A549 (cell line): ENCODE data around the gene PDE4D. TPM values are rescaled to one million over a fixed set of nuclear protein-coding genes. Genes with fewer than 3 reads are reported as not detected.

Experiments used
- ATAC-seq, 2 experiments: fragments of 200-7000 bp in 1 of 2; fragments of >200 bp in 1 of 2; cut with Nextera tagmentation in 1 of 2; cut with Tn5 transposase in 1 of 2; 3 replicates each; pipeline versions ENCODE4 v1.8.0 to v1.9.1; 2018 to 2020; ENCODE audit warnings: mild to moderate bottlenecking in 1 of 2, moderate library complexity in 1 of 2
- CTCF ChIA-PET: fragments of 300-600 bp; sonication (Branson Sonifier 250); formaldehyde crosslinking; extraction: SDS; loops from one replicate; lab custom pipeline; 2021; ENCODE audit warnings: antibody characterized with exemption, inconsistent platforms; lab: Yijun Ruan, JAX
- POLR2A ChIA-PET: fragments of 350-600 bp; formaldehyde crosslinking; extraction: SDS; loops from one replicate; lab custom pipeline; 2021; ENCODE audit warnings: antibody characterized with exemption, inconsistent platforms; lab: Yijun Ruan, JAX
- DNase-seq, 2 experiments: peaks; one replicate each; pipeline versions ENCODE4 v3.0.0 to v3.0.0-alpha.2; 2011 to 2016; ENCODE audit warnings: low read depth in 1 of 2, low spot score in 1 of 2
- FAIRE-seq: peaks from 2 replicates; lab custom pipeline; 2011; peaks lifted over from hg19 to GRCh38; lab: Jason Lieb, UNC
- H3K27ac ChIP-seq, 2 experiments: fragments of >200 bp; sonication (Bioruptor Twin); formaldehyde crosslinking; 3 replicates each; pipeline ENCODE4 v1.5.1; 2016 to 2017
- H3K4me1 ChIP-seq: fragments of >200 bp; sonication (Bioruptor Twin); formaldehyde crosslinking; 3 replicates; pipeline ENCODE4 v1.6.1; 2016
- H3K4me2 ChIP-seq: fragments of >200 bp; sonication (Bioruptor Twin); formaldehyde crosslinking; 3 replicates; pipeline ENCODE4 v1.6.1; 2016
- H3K4me3 ChIP-seq: fragments of >200 bp; sonication (Bioruptor Twin); formaldehyde crosslinking; 3 replicates; pipeline ENCODE4 v1.5.1; 2016
- H3K9me3 ChIP-seq: fragments of >200 bp; sonication (Bioruptor Twin); formaldehyde crosslinking; 3 replicates; pipeline ENCODE4 v1.6.1; 2016
- BHLHE40 ChIP-seq: IDR thresholded peaks from 2 replicates; pipeline ENCODE4 v1.6.1; 2012; ENCODE audit warnings: low read depth, low read length, inconsistent platforms
- CBX2 ChIP-seq: fragments of 200-600 bp; sonication (generic); IDR thresholded peaks from 2 replicates; pipeline ENCODE4 v1.6.1; 2016; ENCODE audit warnings: low read depth, mild to moderate bottlenecking, borderline replicate concordance
- CEBPB ChIP-seq, 2 experiments: fragments of >200 bp in 1 of 2; sonication (Bioruptor Twin) in 1 of 2; formaldehyde crosslinking in 1 of 2; IDR thresholded peaks; 2 replicates each; pipeline ENCODE4 v1.6.1; 2012 to 2016
- CHD2 ChIP-seq: fragments of 150-350 bp; IDR thresholded peaks from 2 replicates; pipeline ENCODE4 v1.6.1; 2014; ENCODE audit warnings: low read length; ENCODE audit not compliant: partially characterized antibody
- EHF ChIP-seq: fragments of 250-450 bp; sonication (Bioruptor Pico); IDR thresholded peaks from 2 replicates; pipeline ENCODE4 v1.5.0; 2020; ENCODE audit warnings: mild to moderate bottlenecking
- EHMT2 ChIP-seq: fragments of 200-600 bp; sonication (generic); IDR thresholded peaks from 2 replicates; pipeline ENCODE4 v1.6.1; 2016; ENCODE audit warnings: antibody characterized with exemption, low read depth, mild to moderate bottlenecking, moderate library complexity
- ELK1 ChIP-seq: fragments of 150-350 bp; IDR thresholded peaks from 2 replicates; pipeline ENCODE4 v1.6.1; 2014; ENCODE audit warnings: low read depth, mild to moderate bottlenecking, low read length
- FOSB ChIP-seq: fragments of 250-450 bp; sonication (Bioruptor Pico); IDR thresholded peaks from 2 replicates; pipeline ENCODE4 v1.5.0; 2020; ENCODE audit warnings: mild to moderate bottlenecking, moderate library complexity
- HES2 ChIP-seq: fragments of >200 bp; sonication (Bioruptor Twin); formaldehyde crosslinking; IDR thresholded peaks from 2 replicates; pipeline ENCODE4 v1.6.1; 2016
- HEYL ChIP-seq: fragments of 250-450 bp; sonication (Bioruptor Pico); IDR thresholded peaks from 2 replicates; pipeline ENCODE4 v1.8.0; 2021; ENCODE audit warnings: mild to moderate bottlenecking, moderate library complexity
- HMGXB4 ChIP-seq: fragments of 250-450 bp; sonication (Bioruptor Pico); IDR thresholded peaks from 2 replicates; pipeline ENCODE4 v1.5.0; 2021; ENCODE audit warnings: mild to moderate bottlenecking, moderate library complexity, borderline replicate concordance
- HOXA7 ChIP-seq: fragments of 250-450 bp; sonication (Bioruptor Pico); IDR thresholded peaks from 2 replicates; pipeline ENCODE4 v1.5.0; 2020; ENCODE audit warnings: mild to moderate bottlenecking, moderate library complexity
- JUN ChIP-seq, 2 experiments: fragments of >200 bp; sonication (Bioruptor Twin); formaldehyde crosslinking; IDR thresholded peaks; 2 replicates in 1 of 2; 3 replicates in 1 of 2; pipeline ENCODE4 v1.6.1; 2016 to 2017
- JUNB ChIP-seq: fragments of >200 bp; sonication (Bioruptor Twin); formaldehyde crosslinking; IDR thresholded peaks from 2 replicates; pipeline ENCODE4 v1.6.1; 2016
- MAFK ChIP-seq: fragments of 450-650 bp; IDR thresholded peaks from 2 replicates; pipeline ENCODE4 v1.6.1; 2014; ENCODE audit not compliant: partially characterized antibody
- NPAS2 ChIP-seq: fragments of 250-450 bp; sonication (Bioruptor Pico); IDR thresholded peaks from 2 replicates; pipeline ENCODE4 v1.8.0; 2022; ENCODE audit warnings: mild to moderate bottlenecking, moderate library complexity, borderline replicate concordance
- NR3C1 ChIP-seq: fragments of >200 bp; sonication (Bioruptor Twin); formaldehyde crosslinking; IDR thresholded peaks from 3 replicates; pipeline ENCODE4 v1.6.1; 2017
- POLR2AphosphoS2 ChIP-seq: conservative IDR thresholded peaks from 2 replicates; pipeline ENCODE4 v1.6.1; 2012; ENCODE audit warnings: low read length, improper control_type of control experiment, inconsistent platforms
- RAD21 ChIP-seq, 2 experiments: fragments of >200 bp in 1 of 2; sonication (Bioruptor Twin) in 1 of 2; formaldehyde crosslinking in 1 of 2; IDR thresholded peaks in 1 of 2; conservative IDR thresholded peaks in 1 of 2; 2 replicates in 1 of 2; 3 replicates in 1 of 2; pipeline ENCODE4 v1.6.1; 2012 to 2018; ENCODE audit warnings: inconsistent platforms in 1 of 2
- RARB ChIP-seq: fragments of 250-450 bp; sonication (Bioruptor Pico); IDR thresholded peaks from 2 replicates; pipeline ENCODE4 v1.8.0; 2021; ENCODE audit warnings: mild to moderate bottlenecking, moderate library complexity
- RCOR1 ChIP-seq: fragments of 150-350 bp; IDR thresholded peaks from 2 replicates; pipeline ENCODE4 v1.6.1; 2014; ENCODE audit warnings: antibody characterized with exemption, low read length, low read depth
- TFCP2L1 ChIP-seq: fragments of 250-450 bp; sonication (Bioruptor Pico); IDR thresholded peaks from 2 replicates; pipeline ENCODE4 v1.5.0; 2021; ENCODE audit warnings: mild to moderate bottlenecking
- TP53 ChIP-seq: fragments of 250-450 bp; sonication (Bioruptor Pico); IDR thresholded peaks from 2 replicates; pipeline ENCODE4 v1.5.0; 2021; ENCODE audit warnings: mild to moderate bottlenecking, moderate library complexity
- USF2 ChIP-seq: fragments of 450-650 bp; IDR thresholded peaks from 2 replicates; pipeline ENCODE4 v1.6.1; 2014; ENCODE audit warnings: antibody characterized with exemption
- ZFP36 ChIP-seq: fragments of 450-650 bp; IDR thresholded peaks from 2 replicates; pipeline ENCODE4 v1.6.1; 2014; ENCODE audit warnings: borderline replicate concordance; ENCODE audit not compliant: partially characterized antibody
- ZSCAN20 ChIP-seq: fragments of 250-450 bp; sonication (Bioruptor Pico); IDR thresholded peaks from 2 replicates; pipeline ENCODE4 v1.8.0; 2022; ENCODE audit warnings: mild to moderate bottlenecking, moderate library complexity
- WGBS: methylation state at CpG from one replicate; pipeline ENCODE4 v1.1.6; 2017; ENCODE audit errors: missing lambda C conversion rate; 5-methylcytosine and 5-hydroxymethylcytosine counted together
- polyA plus RNA-seq, 4 experiments: library from polyadenylated mRNA; depleted of rRNA in 3 of 4; stranded (reverse); fragments of >200 nt; fragmentation: RNase III in 1 of 4; extraction: RNeasy Plus Mini Kit Qiagen cat#74134 plus additional on column Dnase treatment in 1 of 4; gene quantifications; 2 replicates in 3 of 4; 3 replicates in 1 of 4; pipeline ENCODE4 v1.2.3, GENCODE V29; 2011 to 2017
- TF ChIP-seq, protein P1 (sequence below): fragments of >200 bp; sonication (Bioruptor Twin); formaldehyde crosslinking; IDR thresholded peaks from 3 replicates; pipeline ENCODE4 v1.6.1; 2016

The PDE4D gene
- polyA plus RNA-seq, 2 of the 4 experiments (the other 2 are of a cell fraction) = 74.0 to 213 TPM

GRCh38 chr5:59037453-59037852, 856.1 kb downstream of the PDE4D start:
- TF ChIP-seq POLR2AphosphoS2 (no peak; the same call in 1 of the 2 replicates), HES2 (no peak), JUN (IDR thresholded peaks at IDR 0.05) (peak in 1 of 2 experiments; percentile 37; a peak in 1 of 5 replicates), HEYL (CRISPR knock-in tag) (no peak), RARB (CRISPR knock-in tag) (no peak)
- DNase-seq (peak in 1 of 2 experiments; percentile 67), FAIRE-seq (peak; percentile 78), ATAC-seq (no peak)
- 0% methylated on average over 2 of the region's 2 CpGs for WGBS
- Histone ChIP-seq H3K4me1 (peaks cover 35% of the 10 kb centered on the region), H3K4me2 (peak overlapping the region; percentile 94), H3K27ac (peak overlapping the region; percentile 95 to 99), H3K4me3 (peak overlapping the region; percentile 74), H3K9me3 (no peaks in the 10 kb centered on the region)
- POLR2A ChIA-PET = interaction anchor here (0.6 to 2.2 kb wide), 4 partner anchors 18 to 146 kb away, joined by 3 to 17 read pairs (median 6); no protein-coding TSS in a partner anchor
- CTCF ChIA-PET = interaction anchor here (3.9 to 4.0 kb wide), 2 partner anchors 137 to 151 kb away, joined by 14 to 22 read pairs; no protein-coding TSS in a partner anchor

GRCh38 chr5:59037041-59037440, 856.5 kb downstream of the PDE4D start:
- DNase-seq = no peak
- TF ChIP-seq HOXA7 (CRISPR knock-in tag) (peak; percentile 46; the same call in 1 of the 2 replicates), CHD2 (no peak), HMGXB4 (CRISPR knock-in tag) (0 out of 2 replicates have a peak, but pooled peaks have one; percentile 74), ZFP36 (no peak), EHF (CRISPR knock-in tag) (no peak), RARB (CRISPR knock-in tag) (peak; percentile 65; the same call in 1 of the 2 replicates), CBX2 (no peak)
- H3K9me3 ChIP-seq = no peaks in the 10 kb centered on the region
- whole genome bisulfite sequencing = 3% methylated on average over 2 of the region's 2 CpGs
- CTCF ChIA-PET = interaction anchor here (3.0 to 4.0 kb wide), 3 partner anchors 138 to 151 kb away, joined by 14 to 22 read pairs (median 15); no protein-coding TSS in a partner anchor
- H3K4me1 ChIP-seq = peaks cover 35% of the 10 kb centered on the region
- ATAC-seq = no peak
- POLR2A ChIA-PET = interaction anchor here (0.7 to 2.2 kb wide), 7 partner anchors 19 to 146 kb away, joined by 3 to 17 read pairs (median 8); no protein-coding TSS in a partner anchor
- H3K4me2 ChIP-seq = peak overlapping the region; percentile 94
- H3K4me3 ChIP-seq = peak overlapping the region; percentile 74
- peak; percentile 56 for FAIRE-seq
- peak overlapping the region; percentile 95 to 99 for H3K27ac ChIP-seq

DNA sequence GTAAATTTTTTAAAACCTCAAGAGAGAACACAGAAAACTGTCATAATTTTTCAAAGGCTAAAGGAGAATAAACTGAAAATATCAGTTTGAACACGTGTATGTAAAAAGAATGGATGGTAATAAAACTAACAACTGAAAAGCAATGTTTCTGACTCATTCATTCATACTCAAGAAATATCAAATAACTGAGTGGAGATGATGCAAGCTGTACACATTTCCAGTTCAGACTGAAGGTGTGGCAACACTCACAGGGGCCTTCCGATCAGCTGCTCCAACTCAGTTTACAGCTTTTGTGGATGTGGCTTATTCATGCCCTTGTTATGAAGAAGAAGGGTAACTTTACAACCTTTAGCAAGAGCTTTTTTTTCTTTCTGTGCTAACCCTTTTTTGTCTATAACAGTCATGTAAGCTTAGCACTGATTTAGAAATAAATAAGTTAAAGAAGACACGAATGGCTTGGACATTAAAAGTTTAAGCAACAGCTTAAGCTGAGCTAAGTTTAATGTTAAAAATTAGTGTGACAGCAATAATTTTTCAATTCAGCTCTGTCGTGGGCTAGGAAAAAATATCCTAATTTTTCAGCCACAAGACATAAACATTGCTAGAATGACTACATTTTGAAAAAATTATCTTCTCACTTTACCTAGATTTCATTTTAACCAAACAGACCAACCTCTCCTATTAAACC, 857.1 kb downstream of the PDE4D start:
- peak; percentile 99 for FAIRE-seq
- peak; percentile 6 to 26; a peak in 3 of 6 replicates for ATAC-seq
- ChIA-PET CTCF (interaction anchor here (0.6 to 4.0 kb wide), 8 partner anchors 32 to 345 kb away, joined by 3 to 22 read pairs (median 6); no protein-coding TSS in a partner anchor), POLR2A (interaction anchor here (0.7 to 2.2 kb wide), 11 partner anchors 19 to 152 kb away, joined by 3 to 17 read pairs (median 4); no protein-coding TSS in a partner anchor)
- peak overlapping the region; percentile 94 for H3K4me2 ChIP-seq
- peak overlapping the region; percentile 95 to 99 for H3K27ac ChIP-seq
- H3K4me1 ChIP-seq = peaks cover 34% of the 10 kb centered on the region
- H3K9me3 ChIP-seq = no peaks in the 10 kb centered on the region
- WGBS = 2% methylated on average over 4 of the region's 4 CpGs
- H3K4me3 ChIP-seq = peak overlapping the region; percentile 74
- DNase-seq = peak in 1 of 2 experiments; percentile 95
- TF ChIP-seq USF2 (peak; percentile 6; the same call in 1 of the 2 replicates), BHLHE40 (no peak), NR3C1 (no peak), FOSB (no peak; the same call in 1 of the 2 replicates), ZSCAN20 (peak; percentile 72), JUN (IDR thresholded peaks at IDR 0.05) (peak; percentile 98), RCOR1 (no peak), EHMT2 (no peak), NPAS2 (CRISPR knock-in tag) (no peak), CEBPB (IDR thresholded peaks at IDR 0.05) (peak; percentile 98 to 99), RAD21 (conservative IDR thresholded peaks at IDR 0.05 in 1 of 2, IDR thresholded peaks at IDR 0.05 in 1 of 2) (peak in 1 of 2 experiments; percentile 13; a peak in 1 of 5 replicates), EHF (CRISPR knock-in tag) (no peak; the same call in 1 of the 2 replicates), TP53 (no peak), ELK1 (no peak), MAFK (peak; percentile 6), JUNB (peak; percentile 90), TFCP2L1 (no peak)
- TF ChIP-seq, protein P1, sequence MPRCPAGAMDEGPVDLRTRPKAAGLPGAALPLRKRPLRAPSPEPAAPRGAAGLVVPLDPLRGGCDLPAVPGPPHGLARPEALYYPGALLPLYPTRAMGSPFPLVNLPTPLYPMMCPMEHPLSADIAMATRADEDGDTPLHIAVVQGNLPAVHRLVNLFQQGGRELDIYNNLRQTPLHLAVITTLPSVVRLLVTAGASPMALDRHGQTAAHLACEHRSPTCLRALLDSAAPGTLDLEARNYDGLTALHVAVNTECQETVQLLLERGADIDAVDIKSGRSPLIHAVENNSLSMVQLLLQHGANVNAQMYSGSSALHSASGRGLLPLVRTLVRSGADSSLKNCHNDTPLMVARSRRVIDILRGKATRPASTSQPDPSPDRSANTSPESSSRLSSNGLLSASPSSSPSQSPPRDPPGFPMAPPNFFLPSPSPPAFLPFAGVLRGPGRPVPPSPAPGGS = peak; percentile 93
